ENCODE results near the gene EWSR1.

GRCh38 chr22:29325785-29326315, 57.8 kb downstream of the EWSR1 start:
- TF ChIP-seq EZH2 (IDR thresholded peaks at IDR 0.05; ENCODE audit: insufficient read depth, poor library complexity, severe bottlenecking): no peak
- no peak for TF ChIP-seq EZH2phosphoT487 (IDR thresholded peaks at IDR 0.05; ENCODE audit: insufficient read depth, low read depth)

Data from GM23248 (cell line).